ENCODE measurements around the gene FATE1.

FATE1 gene

GRCh38 chrX:151723156-151723760 lies 7.4 kb downstream of the FATE1 start:
- H3K4me1 ChIP-seq (ENCODE audit: control insufficient read depth in 1 of 2, insufficient read depth in 2 of 2, low read length in 2 of 2), result no peaks in the 10 kb centered on the region
- no peaks in the 10 kb centered on the region for H3K9me3 ChIP-seq (ENCODE audit: control insufficient read depth in 1 of 2, low read length in 2 of 2)
- H3K4me3 ChIP-seq (ENCODE audit: low read depth in 1 of 2, low read length in 2 of 2), result no peak overlapping the region
- H3K9ac ChIP-seq (ENCODE audit: low read depth in 1 of 2, low read length in 2 of 2), result no peak overlapping the region
- no peaks in the 10 kb centered on the region for H3K36me3 ChIP-seq (ENCODE audit: control insufficient read depth in 1 of 2, insufficient read depth in 2 of 2, low read length in 2 of 2)
- H3K27me3 ChIP-seq (ENCODE audit: control insufficient read depth in 1 of 2, insufficient read depth in 2 of 2, low read length in 2 of 2), result no peaks in the 10 kb centered on the region
- no peak overlapping the region for H3K27ac ChIP-seq (ENCODE audit: low read depth, low read length)

- no peak overlapping the region for H3K9ac ChIP-seq (ENCODE audit: low read depth in 1 of 2, low read length in 2 of 2)
- H3K27me3 ChIP-seq (ENCODE audit: control insufficient read depth in 1 of 2, insufficient read depth in 2 of 2, low read length in 2 of 2), result no peaks in the 10 kb centered on the region
- H3K4me1 ChIP-seq (ENCODE audit: control insufficient read depth in 1 of 2, insufficient read depth in 2 of 2, low read length in 2 of 2), result no peaks in the 10 kb centered on the region
- no peak overlapping the region for H3K4me3 ChIP-seq (ENCODE audit: low read depth in 1 of 2, low read length in 2 of 2)
- H3K36me3 ChIP-seq (ENCODE audit: control insufficient read depth in 1 of 2, insufficient read depth in 2 of 2, low read length in 2 of 2), result no peaks in the 10 kb centered on the region
- H3K27ac ChIP-seq (ENCODE audit: low read depth, low read length), result no peak overlapping the region
- H3K9me3 ChIP-seq (ENCODE audit: control insufficient read depth in 1 of 2, low read length in 2 of 2), result no peaks in the 10 kb centered on the region
These were observed 8.9 kb downstream of the FATE1 start for GRCh38 chrX:151724563-151725337.

GRCh38 chrX:151725338-151725614 lies 9.4 kb downstream of the FATE1 start:
- H3K4me3 ChIP-seq (ENCODE audit: low read depth in 1 of 2, low read length in 2 of 2), result no peak overlapping the region

GRCh38 chrX:151726751-151727150 lies 10.9 kb downstream of the FATE1 start:
- Histone ChIP-seq H3K9ac (ENCODE audit: low read depth in 1 of 2, low read length in 2 of 2) (no peak overlapping the region), H3K27me3 (ENCODE audit: control insufficient read depth in 1 of 2, insufficient read depth in 2 of 2, low read length in 2 of 2) (no peaks in the 10 kb centered on the region), H3K27ac (ENCODE audit: low read depth, low read length) (no peak overlapping the region), H3K4me1 (ENCODE audit: control insufficient read depth in 1 of 2, insufficient read depth in 2 of 2, low read length in 2 of 2) (no peaks in the 10 kb centered on the region), H3K9me3 (ENCODE audit: control insufficient read depth in 1 of 2, low read length in 2 of 2) (no peaks in the 10 kb centered on the region), H3K36me3 (ENCODE audit: control insufficient read depth in 1 of 2, insufficient read depth in 2 of 2, low read length in 2 of 2) (no peaks in the 10 kb centered on the region), H3K4me3 (ENCODE audit: low read depth in 1 of 2, low read length in 2 of 2) (no peak overlapping the region)

More at GRCh38 chrX:151725338-151725614, 9.4 kb downstream of the FATE1 start:
- no peaks in the 10 kb centered on the region for H3K9me3 ChIP-seq (ENCODE audit: control insufficient read depth in 1 of 2, low read length in 2 of 2)
- no peak overlapping the region for H3K9ac ChIP-seq (ENCODE audit: low read depth in 1 of 2, low read length in 2 of 2)
- H3K36me3 ChIP-seq (ENCODE audit: control insufficient read depth in 1 of 2, insufficient read depth in 2 of 2, low read length in 2 of 2), result no peaks in the 10 kb centered on the region
- H3K27ac ChIP-seq (ENCODE audit: low read depth, low read length), result no peak overlapping the region
- no peaks in the 10 kb centered on the region for H3K27me3 ChIP-seq (ENCODE audit: control insufficient read depth in 1 of 2, insufficient read depth in 2 of 2, low read length in 2 of 2)
- H3K4me1 ChIP-seq (ENCODE audit: control insufficient read depth in 1 of 2, insufficient read depth in 2 of 2, low read length in 2 of 2), result no peaks in the 10 kb centered on the region

GRCh38 chrX:151727346-151727745 lies 11.5 kb downstream of the FATE1 start:
- H3K27me3 ChIP-seq (ENCODE audit: control insufficient read depth in 1 of 2, insufficient read depth in 2 of 2, low read length in 2 of 2), result no peaks in the 10 kb centered on the region
- H3K4me3 ChIP-seq (ENCODE audit: low read depth in 1 of 2, low read length in 2 of 2), result no peak overlapping the region
- no peak overlapping the region for H3K27ac ChIP-seq (ENCODE audit: low read depth, low read length)
- H3K9ac ChIP-seq (ENCODE audit: low read depth in 1 of 2, low read length in 2 of 2), result no peak overlapping the region
- H3K9me3 ChIP-seq (ENCODE audit: control insufficient read depth in 1 of 2, low read length in 2 of 2), result no peaks in the 10 kb centered on the region
- H3K4me1 ChIP-seq (ENCODE audit: control insufficient read depth in 1 of 2, insufficient read depth in 2 of 2, low read length in 2 of 2), result no peaks in the 10 kb centered on the region
- no peaks in the 10 kb centered on the region for H3K36me3 ChIP-seq (ENCODE audit: control insufficient read depth in 1 of 2, insufficient read depth in 2 of 2, low read length in 2 of 2)

- no peaks in the 10 kb centered on the region for H3K4me1 ChIP-seq (ENCODE audit: control insufficient read depth in 1 of 2, insufficient read depth in 2 of 2, low read length in 2 of 2)
- no peaks in the 10 kb centered on the region for H3K9me3 ChIP-seq (ENCODE audit: control insufficient read depth in 1 of 2, low read length in 2 of 2)
- H3K27me3 ChIP-seq (ENCODE audit: control insufficient read depth in 1 of 2, insufficient read depth in 2 of 2, low read length in 2 of 2), result no peaks in the 10 kb centered on the region
- H3K36me3 ChIP-seq (ENCODE audit: control insufficient read depth in 1 of 2, insufficient read depth in 2 of 2, low read length in 2 of 2), result no peaks in the 10 kb centered on the region
- no peak overlapping the region for H3K4me3 ChIP-seq (ENCODE audit: low read depth in 1 of 2, low read length in 2 of 2)
- H3K27ac ChIP-seq (ENCODE audit: low read depth, low read length), result no peak overlapping the region
- no peak overlapping the region for H3K9ac ChIP-seq (ENCODE audit: low read depth in 1 of 2, low read length in 2 of 2)
These were observed 13.4 kb downstream of the FATE1 start for GRCh38 chrX:151729056-151729725.

GRCh38 chrX:151734446-151734845 lies 18.6 kb downstream of the FATE1 start, which contains the start of gene CNGA2:
TSS of gene CNGA2 (plus strand) at chrX:151734746. CDS start at chrX:151738484, 3,738 bp downstream.
- Histone ChIP-seq H3K27ac (ENCODE audit: low read depth, low read length) (no peak within 1 kb of the TSS), H3K4me3 (ENCODE audit: low read depth in 1 of 2, low read length in 2 of 2) (no peak within 1 kb of the TSS), H3K4me1 (ENCODE audit: control insufficient read depth in 1 of 2, insufficient read depth in 2 of 2, low read length in 2 of 2) (no peaks in the 10 kb centered on the region), H3K27me3 (ENCODE audit: control insufficient read depth in 1 of 2, insufficient read depth in 2 of 2, low read length in 2 of 2) (no peaks in the 10 kb centered on the region), H3K9ac (ENCODE audit: low read depth in 1 of 2, low read length in 2 of 2) (no peak within 1 kb of the TSS), H3K36me3 (ENCODE audit: control insufficient read depth in 1 of 2, insufficient read depth in 2 of 2, low read length in 2 of 2) (no peaks in the 10 kb centered on the region), H3K9me3 (ENCODE audit: control insufficient read depth in 1 of 2, low read length in 2 of 2) (no peaks in the 10 kb centered on the region)

- Histone ChIP-seq H3K9me3 (ENCODE audit: control insufficient read depth in 1 of 2, low read length in 2 of 2) (no peaks in the 10 kb centered on the region), H3K27me3 (ENCODE audit: control insufficient read depth in 1 of 2, insufficient read depth in 2 of 2, low read length in 2 of 2) (no peaks in the 10 kb centered on the region), H3K4me1 (ENCODE audit: control insufficient read depth in 1 of 2, insufficient read depth in 2 of 2, low read length in 2 of 2) (no peaks in the 10 kb centered on the region), H3K36me3 (ENCODE audit: control insufficient read depth in 1 of 2, insufficient read depth in 2 of 2, low read length in 2 of 2) (no peaks in the 10 kb centered on the region), H3K27ac (ENCODE audit: low read depth, low read length) (no peak overlapping the region), H3K9ac (ENCODE audit: low read depth in 1 of 2, low read length in 2 of 2) (no peak overlapping the region), H3K4me3 (ENCODE audit: low read depth in 1 of 2, low read length in 2 of 2) (no peak overlapping the region)
These were observed 19.4 kb downstream of the FATE1 start for GRCh38 chrX:151735219-151735618.

GRCh38 chrX:151736685-151737084 lies 20.9 kb downstream of the FATE1 start:
- H3K27me3 ChIP-seq (ENCODE audit: control insufficient read depth in 1 of 2, insufficient read depth in 2 of 2, low read length in 2 of 2), result no peaks in the 10 kb centered on the region
- H3K4me3 ChIP-seq (ENCODE audit: low read depth in 1 of 2, low read length in 2 of 2), result no peak overlapping the region
- H3K4me1 ChIP-seq (ENCODE audit: control insufficient read depth in 1 of 2, insufficient read depth in 2 of 2, low read length in 2 of 2), result no peaks in the 10 kb centered on the region
- H3K27ac ChIP-seq (ENCODE audit: low read depth, low read length), result no peak overlapping the region
- H3K9me3 ChIP-seq (ENCODE audit: control insufficient read depth in 1 of 2, low read length in 2 of 2), result no peaks in the 10 kb centered on the region
- H3K36me3 ChIP-seq (ENCODE audit: control insufficient read depth in 1 of 2, insufficient read depth in 2 of 2, low read length in 2 of 2), result no peaks in the 10 kb centered on the region
- H3K9ac ChIP-seq (ENCODE audit: low read depth in 1 of 2, low read length in 2 of 2), result no peak overlapping the region

- no peak overlapping the region for H3K4me3 ChIP-seq (ENCODE audit: low read depth in 1 of 2, low read length in 2 of 2)
- H3K9ac ChIP-seq (ENCODE audit: low read depth in 1 of 2, low read length in 2 of 2), result no peak overlapping the region
- H3K27ac ChIP-seq (ENCODE audit: low read depth, low read length), result no peak overlapping the region
- no peaks in the 10 kb centered on the region for H3K36me3 ChIP-seq (ENCODE audit: control insufficient read depth in 1 of 2, insufficient read depth in 2 of 2, low read length in 2 of 2)
- no peaks in the 10 kb centered on the region for H3K27me3 ChIP-seq (ENCODE audit: control insufficient read depth in 1 of 2, insufficient read depth in 2 of 2, low read length in 2 of 2)
- H3K4me1 ChIP-seq (ENCODE audit: control insufficient read depth in 1 of 2, insufficient read depth in 2 of 2, low read length in 2 of 2), result no peaks in the 10 kb centered on the region
- H3K9me3 ChIP-seq (ENCODE audit: control insufficient read depth in 1 of 2, low read length in 2 of 2), result no peaks in the 10 kb centered on the region
These were observed 21.7 kb downstream of the FATE1 start for GRCh38 chrX:151737494-151737893.

Measured in duodenal mucosa (tissue), 2 donors.